HG02981 (cell line): Measurements from ENCODE around the gene CLBA1.
"Not testable (repeated sequence)": the region's sequence is repeated elsewhere in the genome, so short reads cannot be mapped to it uniquely, and the experiment has no call there.

Experiments used
- ATAC-seq: cut with Tn5 transposase; IDR thresholded peaks from one replicate; pipeline ENCODE4 v1.9.1; 2021; ENCODE audit warnings: mild to moderate bottlenecking, moderate library complexity; ENCODE audit not compliant: unreplicated experiment

The CLBA1 gene

DNA sequence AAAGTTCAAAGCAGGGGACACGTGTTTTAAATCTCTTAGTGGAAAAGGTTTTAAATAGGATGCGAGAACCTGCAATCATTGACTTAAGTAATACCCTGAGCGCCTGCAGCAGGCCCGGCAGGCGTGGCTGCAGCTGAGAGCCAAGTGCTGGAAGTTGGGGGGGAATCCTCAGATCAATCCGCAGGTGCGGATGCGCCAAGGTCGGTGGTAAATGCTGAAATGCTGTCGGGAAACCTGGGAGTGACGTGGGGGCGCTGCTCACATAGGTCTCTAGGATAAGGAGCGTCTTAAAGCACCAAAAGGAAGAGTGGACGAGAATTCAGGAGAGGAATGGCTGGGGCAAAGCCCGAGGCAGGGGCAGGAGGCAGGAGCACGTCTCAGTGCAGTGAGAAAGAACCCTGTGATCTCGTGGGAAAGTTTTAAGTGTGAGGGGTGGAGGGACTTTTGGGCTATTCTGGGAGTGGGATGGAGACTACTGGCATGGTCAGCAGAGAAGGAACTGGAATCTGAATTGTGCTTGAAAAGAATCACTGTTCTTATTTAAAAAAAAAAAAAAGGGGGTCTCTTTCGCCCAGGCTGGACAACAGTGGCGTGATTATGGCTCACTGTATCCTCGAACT lies 36.2 kb downstream of the CLBA1 start:
- no peak for ATAC-seq

DNA sequence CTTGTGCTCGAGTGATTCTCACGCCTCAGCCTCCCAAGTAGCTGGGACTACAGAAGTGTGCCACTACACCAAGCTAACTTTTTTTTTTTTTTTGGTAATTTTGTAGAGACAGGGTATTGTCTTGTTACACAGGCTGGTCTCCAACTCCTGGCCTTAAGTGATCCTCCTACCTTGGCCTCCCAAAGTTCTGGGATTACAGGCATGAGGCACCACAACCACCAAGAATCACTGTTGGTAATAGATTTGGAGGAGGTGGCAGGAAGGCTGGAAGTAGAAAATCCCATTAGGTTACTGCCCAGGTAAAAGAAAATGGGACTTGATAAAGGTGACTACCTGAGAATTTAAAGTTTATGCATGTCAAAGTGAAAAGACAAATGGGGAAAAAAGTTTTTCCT lies 36.7 kb downstream of the CLBA1 start:
- no peak for ATAC-seq

DNA sequence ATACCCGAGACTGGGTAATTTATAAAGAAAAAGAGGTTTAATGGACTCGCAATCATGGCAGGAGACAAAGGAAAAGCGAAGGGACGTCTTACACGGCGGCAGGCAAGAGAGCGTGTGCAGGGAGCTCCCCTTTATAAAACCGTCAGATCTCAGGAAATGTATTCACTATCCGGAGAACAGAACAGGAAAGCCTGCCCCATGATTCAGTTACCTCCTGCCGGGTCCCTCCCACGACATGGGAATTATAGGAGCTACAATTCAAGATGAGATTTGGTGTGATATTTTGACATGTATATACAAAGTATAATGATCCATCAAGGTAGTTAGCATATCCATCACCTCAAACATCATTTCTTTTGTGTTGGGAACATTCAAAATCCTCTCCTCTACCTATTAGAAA lies 37.6 kb downstream of the CLBA1 start:
- ATAC-seq: no peak

DNA sequence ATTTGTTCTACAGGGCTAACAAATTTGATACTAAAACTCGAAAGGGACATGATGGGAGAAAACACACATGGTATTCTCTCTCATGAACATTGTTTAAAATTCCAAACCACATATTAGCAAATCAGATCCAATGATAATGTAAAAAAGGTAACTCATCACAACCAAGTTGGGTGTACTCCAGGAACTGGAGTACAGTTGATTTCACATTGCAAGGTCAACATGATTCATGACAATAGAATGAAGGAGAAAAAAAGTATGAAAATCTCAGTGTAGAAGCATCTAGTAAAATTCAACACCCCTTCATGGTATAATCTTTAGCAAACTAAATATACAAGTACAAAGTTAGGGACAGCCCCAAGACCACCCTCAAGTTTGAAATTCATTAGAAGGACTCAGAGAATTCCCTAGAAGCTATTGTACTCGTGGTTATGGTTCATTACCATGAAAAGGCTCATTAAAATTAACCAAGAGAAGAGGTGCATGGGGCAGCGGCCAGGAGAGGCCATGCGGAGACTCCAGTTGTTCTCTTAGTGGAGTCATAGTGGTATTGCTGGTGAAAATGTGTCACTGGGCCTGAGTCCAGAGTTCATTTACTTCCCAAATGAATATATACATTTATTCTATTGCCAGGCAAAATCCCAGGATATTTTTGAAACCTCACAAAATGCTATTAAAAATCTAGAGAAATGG lies 38.3 kb downstream of the CLBA1 start:
- ATAC-seq: no peak

DNA sequence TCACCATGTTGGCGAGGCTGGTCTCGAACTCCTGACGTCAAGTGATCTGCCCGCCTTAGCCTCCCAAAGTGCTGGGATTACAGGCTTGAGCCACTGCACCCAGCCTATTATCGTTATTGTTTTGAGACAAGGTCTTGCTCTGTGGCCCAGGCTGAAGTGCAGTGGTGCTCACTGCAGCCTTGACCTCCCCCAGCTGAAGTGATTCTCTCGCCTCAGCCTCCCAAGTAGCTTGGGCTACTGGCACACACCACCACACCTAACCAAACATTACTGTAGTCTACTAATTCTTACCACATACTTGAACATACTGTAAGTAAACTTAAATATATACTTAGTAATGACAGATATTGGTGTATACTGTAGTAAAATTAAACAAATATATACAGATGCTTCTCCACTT lies 39.8 kb downstream of the CLBA1 start:
- no peak for ATAC-seq

DNA sequence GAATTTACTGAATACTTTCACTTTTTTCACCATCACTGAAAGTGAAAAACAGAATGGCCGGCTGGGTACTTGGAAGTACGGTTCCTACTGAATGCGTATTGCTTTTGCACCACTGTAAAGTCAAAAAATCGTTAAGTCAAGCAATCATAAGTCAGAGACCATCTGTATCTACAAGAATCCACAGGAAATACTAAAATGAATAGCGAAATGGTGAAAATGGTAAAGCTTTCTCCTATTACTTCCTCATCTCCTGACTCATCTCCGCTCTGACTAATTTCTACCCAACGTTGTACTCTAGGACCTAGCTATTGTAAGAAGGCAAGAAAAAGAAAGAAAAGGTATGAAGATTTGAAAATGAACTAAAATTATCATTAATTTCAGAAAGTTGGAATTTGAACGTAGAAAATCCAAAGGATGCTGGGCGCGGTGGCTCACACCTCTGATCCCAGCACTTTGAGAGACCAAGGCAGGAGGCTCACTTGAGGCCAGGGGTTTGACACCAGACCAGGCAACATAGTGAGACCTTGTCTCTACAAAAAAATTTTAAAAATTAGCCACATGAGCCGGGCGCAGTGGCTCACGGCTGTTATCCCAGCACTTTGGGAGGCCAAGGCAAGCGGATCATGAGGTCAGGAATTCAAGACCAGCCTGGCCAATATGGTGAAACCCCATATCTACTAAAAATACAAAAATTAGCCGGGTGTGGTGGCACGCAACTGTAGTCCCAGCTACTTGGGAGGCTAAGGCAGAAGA lies 40.6 kb downstream of the CLBA1 start:
- ATAC-seq: no peak

DNA sequence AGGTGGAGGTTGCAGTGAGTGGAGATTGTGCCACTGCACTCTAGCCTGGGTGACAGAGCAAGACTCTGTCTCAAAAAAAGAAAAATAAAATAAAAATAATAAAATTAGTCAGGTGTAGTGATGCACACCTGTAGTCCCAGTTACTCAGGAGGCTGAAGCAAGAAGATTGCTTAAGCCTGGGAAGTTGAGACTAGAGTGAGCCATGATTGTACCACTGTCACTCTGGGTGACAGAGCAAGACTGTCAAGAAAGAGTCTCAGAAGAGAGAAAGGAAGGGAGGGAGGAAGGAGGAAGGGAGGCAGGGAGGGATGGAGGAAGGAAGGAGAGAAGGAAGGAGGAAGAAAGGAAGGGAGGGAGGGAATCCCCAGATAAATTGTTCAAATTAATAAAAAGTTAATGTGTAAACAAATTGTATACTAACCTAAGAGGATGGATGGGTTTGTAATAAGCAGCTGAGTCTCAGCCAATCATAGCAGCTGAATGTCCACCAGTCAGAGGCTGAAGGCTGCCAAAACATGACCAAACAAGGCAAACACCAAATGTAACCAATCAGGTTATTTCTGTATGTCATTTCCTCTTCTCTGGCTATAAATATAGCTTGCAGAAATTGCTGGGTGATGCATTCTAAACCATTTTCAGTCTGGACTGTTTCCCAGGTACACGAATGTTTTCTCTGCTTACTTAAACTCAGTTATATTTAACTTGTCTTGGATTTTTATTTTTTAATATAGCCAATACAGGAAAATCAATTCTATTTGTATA lies 41.4 kb downstream of the CLBA1 start:
- ATAC-seq: no peak

DNA sequence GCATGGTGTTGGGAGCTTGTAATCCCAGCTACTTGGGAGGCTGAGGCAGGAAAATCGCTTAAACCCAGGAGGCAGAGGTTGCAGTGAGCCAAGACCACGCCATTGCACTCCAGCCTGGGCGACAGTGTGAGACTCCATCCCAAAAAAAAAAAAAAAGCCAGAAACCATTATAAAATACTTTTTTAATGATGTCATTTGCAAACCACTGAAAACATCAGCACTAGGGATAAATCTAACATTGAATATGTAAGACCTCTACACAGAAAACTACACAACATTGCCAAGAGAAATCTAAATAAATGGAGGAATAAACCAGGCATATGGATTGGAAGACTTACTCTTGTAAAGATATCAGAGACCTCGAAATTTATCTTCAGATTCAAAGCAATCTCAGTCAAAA lies 42.1 kb downstream of the CLBA1 start:
- ATAC-seq: not testable (repeated sequence)

DNA sequence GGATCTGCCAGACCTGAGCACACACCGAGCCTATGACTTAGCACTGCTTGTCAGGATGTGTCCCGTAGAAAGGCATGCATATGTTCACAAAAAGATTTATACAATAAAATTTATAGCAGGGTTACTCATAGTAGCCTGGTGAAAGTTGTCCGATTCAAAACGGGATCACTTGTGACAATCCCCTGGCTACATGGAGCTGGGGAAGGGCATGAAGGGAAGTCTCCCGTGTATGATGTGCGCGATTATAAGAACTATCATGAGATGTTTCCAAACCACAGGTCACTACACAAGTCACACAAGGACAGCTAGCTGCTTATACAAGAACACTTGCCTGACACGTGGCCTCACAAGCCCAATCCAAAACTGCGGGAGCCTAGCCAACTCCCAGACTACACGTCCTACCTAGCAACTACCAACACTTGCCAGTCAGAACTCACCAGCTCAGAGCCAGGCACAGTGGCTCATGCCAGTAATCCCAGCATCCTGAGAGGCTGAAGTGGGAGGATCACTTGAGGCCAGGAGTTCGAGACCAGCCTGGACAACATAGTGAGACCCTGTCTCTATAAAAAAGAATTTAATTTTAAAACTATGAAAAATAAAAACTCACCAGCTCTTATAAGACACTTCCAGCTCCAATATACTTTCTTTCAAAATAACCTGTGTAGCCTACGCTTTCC lies 42.8 kb downstream of the CLBA1 start:
- ATAC-seq: no peak

DNA sequence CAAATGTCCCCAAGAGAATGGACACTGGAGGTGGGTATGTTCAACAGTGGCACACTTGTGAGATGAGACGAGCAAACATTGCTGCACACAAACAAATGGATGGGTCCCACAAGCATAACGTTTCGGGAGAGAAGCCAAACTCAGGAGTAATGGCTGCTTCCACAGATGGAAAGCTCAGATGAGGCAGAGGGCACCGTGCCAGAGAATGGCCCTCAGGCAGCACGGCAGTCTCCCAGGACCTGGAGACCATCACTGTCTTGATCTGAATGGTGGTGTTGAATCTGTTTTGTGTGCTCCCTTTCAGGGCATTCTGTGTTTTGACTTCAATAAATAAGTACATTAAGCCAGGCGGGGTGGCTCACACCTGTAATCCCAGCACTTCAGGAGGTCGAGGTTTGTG lies 43.8 kb downstream of the CLBA1 start:
- ATAC-seq: no peak

DNA sequence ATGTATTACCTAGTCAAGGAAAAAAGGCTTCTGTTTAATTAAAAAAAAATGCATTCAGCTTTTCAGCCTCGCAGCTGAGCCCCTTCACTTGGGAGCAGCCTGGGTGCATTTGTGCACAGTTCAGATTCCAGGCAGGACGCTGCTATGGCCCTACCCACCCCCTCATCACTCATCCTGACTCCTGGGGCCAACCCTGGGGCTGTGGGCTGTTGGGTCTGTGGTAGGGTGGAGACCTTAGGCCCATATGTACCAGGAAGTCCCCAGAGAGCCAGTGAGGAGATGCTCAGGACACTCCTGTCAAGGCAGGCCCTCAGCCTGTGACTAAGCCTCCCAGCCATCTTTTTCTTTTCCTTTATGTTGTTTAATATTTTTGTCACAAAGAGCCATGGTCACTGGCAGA lies 44.6 kb downstream of the CLBA1 start:
- no peak for ATAC-seq

DNA sequence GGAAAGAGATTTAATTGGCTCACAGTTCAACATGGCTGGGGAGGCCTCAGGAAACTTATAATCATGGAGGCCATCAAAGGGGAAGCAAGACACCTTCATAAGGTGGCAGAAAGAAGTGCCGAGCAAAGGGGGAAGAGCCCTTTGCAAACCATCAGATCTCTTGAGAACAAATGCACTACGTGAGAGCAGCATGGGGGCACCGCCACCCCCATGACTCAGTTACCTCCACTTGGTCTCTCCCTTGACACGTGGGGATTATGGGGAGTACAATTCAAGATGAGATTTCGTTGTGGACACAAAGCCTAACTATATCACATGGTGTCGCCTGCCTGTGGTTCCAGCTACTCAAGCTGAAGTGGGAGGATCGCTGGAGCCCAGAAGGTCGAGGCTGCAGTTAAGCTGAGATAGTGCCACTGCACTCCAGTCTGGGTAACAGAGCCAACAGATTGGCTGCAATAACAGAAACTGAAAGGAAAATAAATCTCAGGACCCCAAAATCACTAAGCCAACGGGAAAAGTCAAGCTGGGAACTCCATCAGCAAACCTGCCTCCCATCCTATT lies 45.3 kb downstream of the CLBA1 start:
- no peak for ATAC-seq

DNA sequence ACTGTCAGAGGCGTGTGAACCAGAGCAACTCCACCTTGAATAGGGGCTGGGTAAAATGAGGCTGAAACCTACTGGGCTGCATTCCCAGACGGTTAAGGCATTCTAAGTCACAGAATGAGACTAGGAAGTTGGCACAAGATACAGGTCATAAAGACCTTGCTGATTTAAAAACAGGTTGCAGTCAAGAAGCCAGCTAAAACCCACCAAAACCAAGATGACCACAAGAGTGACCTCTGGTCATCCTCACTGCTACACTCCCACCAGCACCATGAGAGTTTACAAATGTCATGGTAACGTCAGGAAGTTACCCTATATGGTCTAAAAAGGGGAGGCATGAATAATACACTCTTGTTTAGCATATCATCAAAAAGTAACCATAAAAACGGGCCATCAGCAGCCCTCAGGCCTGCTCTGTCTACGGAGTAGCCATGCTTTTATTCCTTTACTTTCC lies 46.9 kb downstream of the CLBA1 start:
- ATAC-seq: not testable (repeated sequence)

DNA sequence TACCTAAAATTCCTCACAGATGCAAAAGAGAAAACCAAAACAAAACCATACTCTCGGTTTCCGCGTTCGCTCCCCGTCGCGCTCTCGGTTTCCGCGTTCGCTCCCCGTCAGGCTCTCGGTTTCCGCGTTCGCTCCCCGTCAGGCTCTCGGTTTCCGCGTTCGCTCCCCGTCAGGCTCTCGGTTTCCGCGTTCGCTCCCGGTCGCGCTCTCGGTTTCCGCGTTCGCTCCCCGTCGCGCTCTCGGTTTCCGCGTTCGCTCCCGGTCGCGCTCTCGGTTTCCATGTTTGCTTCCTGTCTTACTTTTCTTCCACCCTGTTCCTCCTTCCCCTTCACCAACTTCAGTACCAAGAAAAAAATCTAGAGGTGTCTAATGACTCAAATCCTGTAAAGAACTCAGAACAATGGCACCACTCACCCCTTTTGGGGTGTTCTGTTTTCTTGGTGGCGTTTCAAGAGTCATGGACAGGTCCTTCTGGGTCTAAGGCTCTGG lies 47.9 kb downstream of the CLBA1 start:
- ATAC-seq: not testable (repeated sequence)

DNA sequence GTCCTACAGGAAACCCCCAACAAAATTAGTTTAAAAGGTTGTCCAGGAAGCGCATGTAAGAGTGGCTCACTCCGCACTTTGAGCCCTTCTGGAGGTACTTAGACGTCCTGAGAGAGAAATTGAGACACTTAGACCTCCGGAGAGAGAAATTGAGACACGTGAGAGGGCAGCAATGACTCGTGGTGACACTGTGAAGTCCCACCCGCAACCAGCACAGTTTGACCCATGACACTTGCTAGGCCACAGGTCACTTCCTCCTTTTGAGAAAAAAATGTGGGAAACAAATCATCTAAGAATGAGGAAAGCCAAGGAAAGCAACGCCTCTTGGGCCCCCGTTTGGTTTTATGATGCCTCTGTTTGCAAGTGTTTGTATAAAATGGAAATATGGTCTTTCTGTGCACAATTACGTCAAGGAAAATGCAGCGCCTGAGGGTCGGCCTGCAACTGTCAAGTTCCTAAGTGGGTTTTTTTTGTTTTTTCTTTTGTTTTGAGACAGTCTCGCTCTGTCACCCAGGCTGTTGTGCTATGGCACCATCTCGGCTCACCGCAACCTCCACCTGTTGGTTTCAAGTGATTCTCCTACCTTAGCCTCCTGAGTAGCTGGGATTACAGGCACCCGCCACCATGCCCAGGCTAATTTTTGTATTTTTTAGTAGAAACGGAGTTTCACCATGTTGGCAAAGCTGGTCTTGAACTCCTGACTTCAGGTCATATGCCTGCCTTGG lies 48.9 kb downstream of the CLBA1 start:
- ATAC-seq: no peak

DNA sequence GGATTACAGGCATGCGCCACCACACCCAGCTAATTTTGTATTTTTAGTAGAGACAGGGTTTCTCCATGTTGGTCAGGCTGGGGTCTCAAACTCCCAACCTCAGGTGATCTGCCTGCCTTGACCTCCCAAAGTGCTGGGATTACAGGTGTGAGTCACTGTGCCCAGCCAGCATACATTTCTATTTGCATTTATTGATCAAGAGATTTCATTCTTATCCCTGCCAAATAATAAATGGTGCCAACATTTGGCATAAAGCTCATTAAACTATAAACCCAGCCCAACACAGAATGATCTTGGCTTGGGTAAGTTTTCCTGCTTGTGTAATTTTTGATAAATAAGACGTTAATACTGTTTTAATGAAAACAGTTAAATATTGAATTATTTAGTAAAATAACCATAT lies 50.0 kb downstream of the CLBA1 start:
- ATAC-seq: not testable (repeated sequence)

DNA sequence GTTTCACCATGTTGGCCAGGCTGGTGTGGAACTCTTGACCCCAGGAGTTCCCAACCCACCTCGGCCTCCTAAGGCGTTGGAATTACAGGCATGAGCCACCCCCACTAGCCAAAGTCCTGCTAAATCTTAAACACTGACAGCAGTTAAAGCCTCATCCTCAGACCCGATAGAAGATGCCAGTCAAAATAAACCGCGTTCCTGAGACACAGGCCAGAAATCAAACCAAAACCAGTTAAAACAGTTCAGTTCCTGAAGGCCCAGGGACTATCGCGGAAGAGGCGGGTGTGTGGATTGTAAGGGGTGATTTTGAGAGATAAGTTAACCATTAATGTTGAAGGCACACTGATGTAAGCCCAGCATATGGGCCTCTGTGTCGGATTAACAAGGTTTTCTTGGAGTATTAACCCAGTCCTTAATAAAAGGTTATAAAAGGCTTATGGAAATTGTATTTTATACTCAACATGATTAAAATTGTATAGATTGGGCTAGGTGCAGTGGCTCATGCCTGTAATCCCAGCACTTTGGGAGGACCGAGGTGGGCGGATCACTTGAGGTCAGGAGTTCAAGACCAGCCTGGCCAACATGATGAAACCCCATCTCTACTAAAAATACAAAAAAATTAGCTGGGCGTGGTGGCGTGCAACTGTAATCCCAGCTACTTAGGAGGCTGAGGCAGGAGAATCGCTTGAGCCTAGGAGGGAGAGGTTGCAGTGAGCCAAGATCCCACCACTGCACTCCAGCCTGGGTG lies 54.0 kb downstream of the CLBA1 start:
- no peak for ATAC-seq

DNA sequence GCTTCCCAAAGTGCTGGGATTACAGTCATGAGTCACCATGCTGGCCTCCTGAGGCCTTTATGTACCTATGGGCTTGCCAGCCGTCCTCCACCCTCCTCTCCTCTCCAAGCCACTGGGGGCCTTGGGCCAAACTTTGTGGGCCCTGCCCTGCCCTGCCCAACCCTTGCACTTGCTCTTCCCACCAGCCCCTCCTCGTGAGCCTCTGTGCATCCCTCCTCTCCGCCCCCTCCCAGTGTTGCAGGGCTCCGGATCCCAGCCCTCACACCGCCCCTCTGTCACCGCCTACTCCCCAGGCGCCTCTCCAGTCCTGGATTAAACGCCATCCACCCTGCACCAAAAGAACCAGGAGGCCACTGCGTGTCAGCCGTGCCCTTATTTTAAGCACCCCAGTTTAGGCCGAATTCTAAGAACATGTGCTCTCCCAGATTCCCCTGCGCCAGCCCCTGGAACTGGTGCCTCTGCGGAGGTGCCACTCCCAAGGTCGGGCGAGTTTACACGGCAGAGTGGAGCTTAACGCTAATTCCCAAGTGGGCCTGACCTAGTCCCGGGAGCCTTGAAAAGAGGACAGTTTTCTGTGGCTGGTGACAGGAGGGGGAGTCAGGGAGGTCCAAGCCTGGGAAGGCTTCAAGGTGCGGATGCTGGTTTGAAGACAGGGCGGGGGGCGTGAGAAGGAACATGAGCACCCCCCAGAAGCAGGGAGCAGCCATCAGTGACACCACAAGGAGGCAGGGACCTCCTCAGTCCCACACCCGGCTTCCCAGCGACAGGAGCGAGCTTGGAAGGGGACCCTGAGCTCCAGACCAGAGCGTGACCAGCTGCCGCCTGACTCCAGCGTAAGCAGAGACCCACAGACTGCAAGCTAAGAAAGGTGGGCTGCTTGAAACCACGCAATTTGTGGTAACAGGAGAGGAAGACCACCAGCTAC lies 56.5 kb downstream of the CLBA1 start:
- no peak for ATAC-seq
